Epithelial cell of proximal tubule (primary cell): Measurements from ENCODE around the gene MINDY4. TPM values are rescaled to one million over a fixed set of nuclear protein-coding genes. Genes with fewer than 3 reads are reported as not detected.

Experiments used
- DNase-seq: peaks from one replicate; pipeline ENCODE4 v3.0.0-alpha.2; 2011; ENCODE audit warnings: low read depth
- H3K4me3 ChIP-seq: 2 replicates; pipeline ENCODE4 v1.5.1; 2011; ENCODE audit warnings: low read depth, mild to moderate bottlenecking, low read length
- total RNA-seq: library from RNA; depleted of rRNA; stranded (reverse); fragments of >200 nt; gene quantifications from 2 replicates; pipeline ENCODE4 v1.2.3, GENCODE V29; 2015
- TF ChIP-seq, protein P1 (sequence below): conservative IDR thresholded peaks from 2 replicates; pipeline ENCODE4 v1.5.1; 2012; ENCODE audit warnings: low read depth, mild to moderate bottlenecking, low read length

Gene MINDY4
- total RNA-seq, 1 donor from 2014 or later: 5.2 TPM

GRCh38 chr7:30881448-30881847 lies 110.2 kb downstream of the MINDY4 start:
- DNase-seq: no peak
- TF ChIP-seq, protein P1, sequence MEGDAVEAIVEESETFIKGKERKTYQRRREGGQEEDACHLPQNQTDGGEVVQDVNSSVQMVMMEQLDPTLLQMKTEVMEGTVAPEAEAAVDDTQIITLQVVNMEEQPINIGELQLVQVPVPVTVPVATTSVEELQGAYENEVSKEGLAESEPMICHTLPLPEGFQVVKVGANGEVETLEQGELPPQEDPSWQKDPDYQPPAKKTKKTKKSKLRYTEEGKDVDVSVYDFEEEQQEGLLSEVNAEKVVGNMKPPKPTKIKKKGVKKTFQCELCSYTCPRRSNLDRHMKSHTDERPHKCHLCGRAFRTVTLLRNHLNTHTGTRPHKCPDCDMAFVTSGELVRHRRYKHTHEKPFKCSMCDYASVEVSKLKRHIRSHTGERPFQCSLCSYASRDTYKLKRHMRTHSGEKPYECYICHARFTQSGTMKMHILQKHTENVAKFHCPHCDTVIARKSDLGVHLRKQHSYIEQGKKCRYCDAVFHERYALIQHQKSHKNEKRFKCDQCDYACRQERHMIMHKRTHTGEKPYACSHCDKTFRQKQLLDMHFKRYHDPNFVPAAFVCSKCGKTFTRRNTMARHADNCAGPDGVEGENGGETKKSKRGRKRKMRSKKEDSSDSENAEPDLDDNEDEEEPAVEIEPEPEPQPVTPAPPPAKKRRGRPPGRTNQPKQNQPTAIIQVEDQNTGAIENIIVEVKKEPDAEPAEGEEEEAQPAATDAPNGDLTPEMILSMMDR: no peak
- no peak overlapping the region for H3K4me3 ChIP-seq

DNA sequence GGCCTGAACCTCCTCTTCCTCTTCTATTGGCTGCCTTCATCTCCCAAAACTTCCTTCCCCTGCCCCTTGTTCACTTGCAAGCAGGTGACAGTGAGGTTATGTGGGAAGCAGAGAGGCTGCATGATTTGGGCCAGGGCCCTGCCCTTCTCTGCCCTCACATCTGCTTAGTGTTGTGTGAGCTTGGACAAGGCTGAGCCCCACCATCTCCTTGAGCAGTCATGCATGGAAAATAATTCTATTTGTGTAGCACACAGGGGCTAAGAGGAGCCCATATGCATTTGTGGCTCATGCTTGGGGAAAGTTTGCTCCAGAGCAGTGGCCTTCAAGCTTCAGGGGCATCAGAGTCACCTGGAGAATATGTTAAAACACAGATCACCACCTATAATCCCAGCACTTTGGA lies 113.7 kb downstream of the MINDY4 start:
- H3K4me3 ChIP-seq: no peak overlapping the region
- TF ChIP-seq, protein P1: no peak
- DNase-seq: no peak

GRCh38 chr7:30886608-30887011 lies 115.4 kb downstream of the MINDY4 start:
- TF ChIP-seq, protein P1: no peak
- H3K4me3 ChIP-seq: no peak overlapping the region
- DNase-seq: no peak

DNA sequence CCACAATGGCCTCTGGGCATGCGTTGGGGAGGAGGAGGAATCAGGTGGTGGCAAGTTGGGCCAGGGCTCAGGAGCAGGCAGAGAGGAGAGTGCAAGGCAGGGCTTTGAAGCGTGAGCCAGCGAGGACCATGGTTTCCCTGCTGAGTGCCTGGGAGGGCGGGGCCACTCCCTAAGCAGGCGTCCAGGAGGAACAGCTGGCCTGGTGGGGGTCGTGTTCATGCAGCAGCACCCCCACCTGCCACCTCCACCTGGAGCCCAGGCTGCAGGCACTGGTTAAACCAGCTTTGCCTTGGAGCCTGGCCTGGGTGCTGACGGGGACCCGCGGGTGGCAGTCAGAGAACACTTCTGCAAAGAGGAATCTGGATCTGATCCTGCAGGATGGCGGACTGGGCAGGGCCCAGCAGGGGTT lies 116.3 kb downstream of the MINDY4 start:
- H3K4me3 ChIP-seq: no peak overlapping the region
- TF ChIP-seq, protein P1: no peak
- no peak for DNase-seq

- TF ChIP-seq, protein P1: no peak
- H3K4me3 ChIP-seq: no peak overlapping the region
- peak; percentile 39 for DNase-seq
Measured at GRCh38 chr7:30888747-30889146, 117.5 kb downstream of the MINDY4 start.

DNA sequence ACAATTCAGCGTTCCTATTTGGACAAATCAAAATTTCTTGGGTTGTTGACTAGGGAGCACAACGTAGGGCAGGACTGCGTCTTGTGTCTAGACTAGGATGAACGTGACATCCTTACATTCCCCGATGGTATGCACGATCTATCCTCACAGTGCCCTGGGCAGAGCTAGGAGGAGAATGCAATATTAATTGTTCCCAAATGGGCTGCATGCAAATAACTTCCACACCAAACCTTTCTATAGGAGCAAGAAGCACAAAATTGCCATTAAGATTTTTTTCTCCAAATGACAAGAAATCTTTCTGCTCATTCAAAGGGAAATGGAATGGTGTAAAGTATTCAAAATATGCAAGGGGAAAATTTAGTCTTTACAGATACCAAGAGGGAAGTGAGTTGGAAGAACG lies 119.0 kb downstream of the MINDY4 start:
- no peak overlapping the region for H3K4me3 ChIP-seq
- no peak for DNase-seq
- TF ChIP-seq, protein P1: no peak

DNA sequence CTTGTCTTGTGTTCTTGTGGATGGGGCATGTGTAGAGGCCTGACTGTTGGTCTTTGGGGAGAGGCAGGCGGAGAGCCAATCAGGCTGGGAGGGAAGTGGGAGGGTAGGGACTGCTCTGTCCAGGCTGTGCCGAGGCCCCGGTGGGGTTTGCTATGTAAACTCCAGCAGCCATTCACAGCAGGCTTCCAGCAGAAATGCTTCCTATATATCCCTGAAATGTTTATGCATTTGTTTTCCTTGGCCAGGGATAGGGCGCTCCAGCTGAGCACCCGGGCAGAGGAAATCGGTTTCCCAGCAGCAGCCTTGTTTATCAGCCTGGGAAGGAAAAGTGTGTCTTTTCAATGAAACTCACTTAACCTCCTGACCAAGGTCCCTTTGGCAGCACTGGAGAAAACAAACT lies 122.1 kb downstream of the MINDY4 start:
- TF ChIP-seq, protein P1: no peak
- no peak for DNase-seq
- no peak overlapping the region for H3K4me3 ChIP-seq
